GM12801 (cell line): ENCODE data around the gene PHF21B.

Experiments
- CTCF ChIP-seq: IDR thresholded peaks from one replicate; pipeline ENCODE4 v1.5.1; 2011; ENCODE audit warnings: control low read depth; ENCODE audit not compliant: insufficient read length; ENCODE audit errors: extremely low read depth

PHF21B gene

GRCh38 chr22:44842417-44842816 is 167.4 kb downstream of the PHF21B start:
- TF ChIP-seq CTCF = no peak

DNA sequence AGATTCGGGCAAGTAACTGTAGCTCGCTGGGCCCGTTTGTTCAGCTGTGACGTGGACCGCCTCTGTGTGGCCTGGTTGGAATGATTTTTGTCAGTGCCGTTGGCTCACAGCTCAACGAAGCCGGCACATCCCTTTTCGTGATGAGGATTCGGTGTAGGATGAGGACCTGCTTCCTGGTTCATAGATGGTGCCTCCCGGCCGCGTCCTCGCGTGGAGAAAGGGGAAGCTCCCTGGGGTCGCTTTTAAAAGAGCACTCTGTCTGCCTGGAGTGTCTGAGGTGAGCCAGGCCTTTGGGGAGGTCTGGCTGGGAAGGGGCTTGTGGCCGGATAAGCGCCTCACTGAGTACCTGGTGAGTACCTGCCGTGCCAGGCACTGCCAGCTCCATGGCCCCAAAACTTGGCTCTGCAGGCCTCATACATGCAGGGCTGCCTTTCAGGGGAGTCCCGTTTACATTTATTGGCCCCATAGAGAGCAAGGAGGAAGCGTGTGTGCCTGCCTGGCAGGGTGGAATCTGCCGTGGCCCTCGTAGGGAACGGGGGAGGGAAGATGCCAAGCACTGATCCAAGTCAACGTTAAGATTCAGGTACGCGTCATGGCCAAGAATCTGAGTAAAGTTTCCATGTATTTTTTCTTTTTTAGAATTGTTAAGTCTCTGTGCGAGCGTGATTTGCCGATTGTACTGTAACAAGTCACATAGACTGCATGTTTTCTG is 169.0 kb downstream of the PHF21B start:
- no peak for TF ChIP-seq CTCF

GRCh38 chr22:44839721-44840120 is 170.1 kb downstream of the PHF21B start:
- no peak for TF ChIP-seq CTCF

DNA sequence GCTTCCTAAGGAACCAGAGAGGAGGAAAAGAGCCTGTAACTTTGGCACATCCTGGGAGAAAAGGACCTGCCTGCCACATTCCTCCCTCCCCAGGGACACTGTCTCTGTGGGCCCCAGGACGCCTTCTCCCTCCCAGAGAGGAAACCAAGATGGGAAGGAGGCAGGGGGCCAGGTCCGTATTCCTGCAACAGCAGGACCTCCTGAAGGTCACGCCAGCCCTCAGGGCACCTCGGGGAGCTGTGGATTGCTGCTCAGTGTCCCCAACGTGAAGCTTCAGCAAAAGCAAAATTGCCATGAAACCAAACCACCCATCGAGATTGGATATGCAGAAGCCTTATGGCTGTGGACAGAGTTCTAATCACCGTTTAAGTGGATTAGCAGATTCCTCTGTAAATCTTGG is 170.7 kb downstream of the PHF21B start:
- no peak for TF ChIP-seq CTCF

GRCh38 chr22:44838316-44839016 is 171.3 kb downstream of the PHF21B start:
- TF ChIP-seq CTCF = no peak

- no peak for TF ChIP-seq CTCF
These were observed 172.3 kb downstream of the PHF21B start for GRCh38 chr22:44837481-44837880.

DNA sequence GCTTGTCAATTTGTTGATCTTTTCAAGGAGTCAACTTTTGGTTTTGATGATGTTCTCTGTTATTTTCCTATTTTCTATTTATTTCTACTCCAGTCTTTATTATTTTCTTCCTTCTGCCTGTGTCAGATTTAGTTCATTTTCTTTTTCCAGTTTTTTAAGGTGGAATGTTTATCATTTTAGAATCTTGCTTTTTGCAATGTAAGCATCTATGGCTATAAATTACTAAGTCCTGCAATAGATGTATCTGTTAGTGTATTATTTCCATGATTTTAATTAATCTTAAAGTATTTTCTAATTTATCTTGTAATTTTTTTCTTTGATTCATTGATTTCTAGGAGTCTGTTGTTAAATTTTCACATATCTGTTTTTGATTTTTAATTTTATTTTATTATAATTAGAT is 175.7 kb downstream of the PHF21B start:
- TF ChIP-seq CTCF = no peak
